Fibroblast of upper back skin (primary cell): Measurements from ENCODE around the gene DPP6.
"Not testable (repeated sequence)": the region's sequence is repeated elsewhere in the genome, so short reads cannot be mapped to it uniquely, and the experiment has no call there.

Source experiments
- DNase-seq: peaks from one replicate; pipeline ENCODE4 v3.0.0-alpha.2; 2013

DPP6 gene

GRCh38 chr7:154919344-154920225 lies 867.4 kb downstream of the DPP6 start:
- no peak for DNase-seq

GRCh38 chr7:154922472-154922871 lies 870.3 kb downstream of the DPP6 start:
- not testable (repeated sequence) for DNase-seq

- DNase-seq = peak; percentile 83
Observed at GRCh38 chr7:154927624-154928125, 875.5 kb downstream of the DPP6 start.

- DNase-seq = peak; percentile 95
Observed at GRCh38 chr7:154928136-154929005, 876.2 kb downstream of the DPP6 start.

GRCh38 chr7:154929006-154929726 lies 877.0 kb downstream of the DPP6 start:
- DNase-seq = no peak

- DNase-seq = peak; percentile 3
Observed at GRCh38 chr7:154931906-154932305, 879.7 kb downstream of the DPP6 start.

GRCh38 chr7:154934353-154934952 lies 882.3 kb downstream of the DPP6 start:
- not testable (repeated sequence) for DNase-seq

- DNase-seq = no peak
Observed at GRCh38 chr7:154937837-154938236, 885.6 kb downstream of the DPP6 start.

GRCh38 chr7:154942691-154943090 lies 890.5 kb downstream of the DPP6 start:
- no peak for DNase-seq
